Central memory CD8-positive, alpha-beta T cell (primary cell): Measurements from ENCODE around the gene STAT5A.

Experiments used
- ATAC-seq: fragments of 150-1000 bp; cut with Tn5 transposase; replicated peaks from 2 replicates; pipeline ENCODE4 v1.10.0; 2022; ENCODE audit warnings: mild to moderate bottlenecking, moderate FRiP score, moderate number of reproducible peaks; ENCODE audit not compliant: poor library complexity, severe bottlenecking; ENCODE audit errors: extremely low read depth
- DNase-seq, 2 donors: peaks; one replicate each; pipeline ENCODE4 v3.0.0; 2021; ENCODE audit warnings: low spot score in 2 of 2
- H3K27ac Mint-ChIP-seq: one replicate; pipeline ENCODE4 v1.8.0; 2022; ENCODE audit warnings: low read depth, mild to moderate bottlenecking, moderate library complexity, mixed read lengths
- H3K27me3 Mint-ChIP-seq: one replicate; pipeline ENCODE4 v1.8.0; 2022; ENCODE audit warnings: mixed read lengths
- H3K36me3 Mint-ChIP-seq: one replicate; pipeline ENCODE4 v1.8.0; 2022; ENCODE audit warnings: mild to moderate bottlenecking, moderate library complexity, mixed read lengths; ENCODE audit not compliant: insufficient read depth
- H3K4me1 Mint-ChIP-seq: one replicate; pipeline ENCODE4 v1.8.0; 2022; ENCODE audit warnings: mixed read lengths
- H3K4me3 Mint-ChIP-seq: one replicate; pipeline ENCODE4 v1.8.0; 2022; ENCODE audit warnings: mild to moderate bottlenecking, moderate library complexity, mixed read lengths
- H3K9me3 Mint-ChIP-seq: one replicate; pipeline ENCODE4 v1.8.0; 2022; ENCODE audit warnings: mixed read lengths

The STAT5A gene

GRCh38 chr17:42282478-42283080 lies 5.7 kb upstream of the STAT5A start:
- Mint-ChIP-seq H3K4me1 (peaks cover 26% of the 10 kb centered on the region), H3K9me3 (no peaks in the 10 kb centered on the region), H3K36me3 (peaks cover 16% of the 10 kb centered on the region), H3K4me3 (no peak overlapping the region), H3K27me3 (no peaks in the 10 kb centered on the region), H3K27ac (peak overlapping the region; percentile 90)
- ATAC-seq (no peak), DNase-seq (peak in 1 of 2 donors; percentile 8)

DNA sequence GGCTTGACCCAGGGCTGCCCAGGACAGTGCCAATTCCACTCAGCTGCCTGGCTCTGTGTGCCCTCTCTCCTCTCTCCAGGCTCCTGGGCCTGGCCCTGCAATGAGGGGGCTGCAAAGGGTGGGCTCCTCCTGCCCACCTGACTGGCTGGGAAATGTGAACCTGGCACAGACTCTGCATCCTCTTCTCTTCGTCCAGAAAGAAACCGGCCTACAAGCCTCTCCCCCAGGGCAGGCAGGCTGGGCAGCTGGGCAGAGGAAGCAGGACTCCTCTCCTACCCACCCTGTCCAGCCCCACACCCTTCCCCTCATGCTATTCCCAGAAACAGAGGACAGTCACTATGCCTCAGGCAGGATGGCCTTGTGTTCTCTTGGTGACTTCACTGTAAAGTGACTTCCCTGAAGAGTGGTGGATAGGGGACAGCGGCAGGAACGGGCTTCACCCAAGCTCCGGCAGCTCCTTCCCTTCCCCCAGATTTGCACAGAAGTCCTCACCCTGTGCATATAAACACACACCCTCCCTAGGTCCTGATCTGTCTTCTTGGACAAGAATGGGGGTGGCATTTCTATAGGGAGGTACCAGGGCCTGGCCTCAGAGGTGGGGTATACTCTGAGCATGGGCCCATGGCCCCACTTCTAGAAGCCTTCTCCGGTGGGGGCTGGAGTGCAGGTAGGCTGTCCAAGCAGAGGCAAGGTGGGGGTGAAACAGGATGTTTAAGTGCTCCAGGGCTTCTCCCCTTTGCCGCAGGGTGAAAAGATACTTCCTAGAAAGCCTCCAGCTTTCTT lies 4.9 kb upstream of the STAT5A start:
- no peaks in the 10 kb centered on the region for H3K9me3 Mint-ChIP-seq

GRCh38 chr17:42284024-42284369 lies 4.3 kb upstream of the STAT5A start:
- no peaks in the 10 kb centered on the region for H3K9me3 Mint-ChIP-seq
- ATAC-seq = no peak
- H3K4me3 Mint-ChIP-seq = no peak overlapping the region
- no peak overlapping the region for H3K27ac Mint-ChIP-seq
- peaks cover 17% of the 10 kb centered on the region for H3K36me3 Mint-ChIP-seq
- peaks cover 31% of the 10 kb centered on the region for H3K4me1 Mint-ChIP-seq
- H3K27me3 Mint-ChIP-seq = no peaks in the 10 kb centered on the region
- DNase-seq = no peak

More for the DNA sequence above, 4.9 kb upstream of the STAT5A start:
- H3K4me3 Mint-ChIP-seq = no peak overlapping the region
- peaks cover 29% of the 10 kb centered on the region for H3K4me1 Mint-ChIP-seq
- H3K27me3 Mint-ChIP-seq = no peaks in the 10 kb centered on the region
- ATAC-seq (no peak), DNase-seq (no peak)
- peak overlapping the region; percentile 90 for H3K27ac Mint-ChIP-seq
- H3K36me3 Mint-ChIP-seq = peaks cover 16% of the 10 kb centered on the region

GRCh38 chr17:42284566-42284965 lies 3.7 kb upstream of the STAT5A start:
- Mint-ChIP-seq H3K4me3 (no peak overlapping the region), H3K9me3 (no peaks in the 10 kb centered on the region), H3K4me1 (peaks cover 37% of the 10 kb centered on the region), H3K36me3 (peaks cover 21% of the 10 kb centered on the region), H3K27me3 (no peaks in the 10 kb centered on the region), H3K27ac (no peak overlapping the region)
- no peak for ATAC-seq
- no peak for DNase-seq

- DNase-seq = no peak
- Mint-ChIP-seq H3K4me1 (peaks cover 46% of the 10 kb centered on the region), H3K4me3 (peak overlapping the region; percentile 96)
Observed at GRCh38 chr17:42285346-42286050, 2.8 kb upstream of the STAT5A start.

DNA sequence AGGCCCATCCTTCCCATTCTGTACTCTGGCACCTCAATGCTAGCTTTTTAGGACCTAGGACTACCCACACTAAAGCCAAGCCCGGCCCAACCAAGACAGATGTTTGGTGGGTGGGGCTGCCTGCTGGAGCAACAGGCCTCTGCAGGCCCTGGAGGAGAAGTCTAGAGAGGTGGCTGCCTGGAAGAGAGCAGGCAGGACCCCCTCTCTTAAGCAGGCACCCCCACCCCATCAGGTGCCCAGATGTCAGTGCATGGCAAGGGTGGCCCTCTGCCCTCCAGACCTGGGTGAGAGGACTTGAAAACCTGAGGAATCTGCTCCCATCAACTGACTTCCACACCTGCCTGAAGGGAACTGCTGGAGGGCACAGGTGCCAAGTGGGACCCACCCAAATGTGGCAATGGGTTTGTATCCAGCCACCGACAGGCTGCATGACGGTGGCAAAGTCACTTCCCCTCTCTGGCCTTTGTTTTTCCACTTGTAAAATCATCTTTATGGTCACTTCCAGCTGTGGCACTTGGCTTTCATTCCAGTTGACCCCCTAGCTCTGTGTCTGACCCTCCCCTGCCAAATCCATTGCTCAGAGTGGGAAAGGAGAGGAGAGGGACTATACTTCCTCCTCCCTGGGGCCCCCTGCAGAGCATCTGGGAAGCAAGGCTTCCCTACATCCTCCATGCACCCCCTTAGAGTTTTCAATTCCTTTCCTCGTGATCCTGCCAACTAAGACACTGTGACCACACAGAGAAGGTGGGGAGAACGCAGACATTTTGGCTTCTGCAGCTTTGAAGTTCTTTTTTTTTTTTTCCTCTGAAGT lies 1.7 kb upstream of the STAT5A start:
- ATAC-seq = no peak
- Mint-ChIP-seq H3K27ac (peak overlapping the region; percentile 98), H3K36me3 (peaks cover 26% of the 10 kb centered on the region), H3K9me3 (no peaks in the 10 kb centered on the region), H3K27me3 (no peaks in the 10 kb centered on the region), H3K4me3 (peak overlapping the region; percentile 96), H3K4me1 (peaks cover 56% of the 10 kb centered on the region)
- DNase-seq = no peak

More at GRCh38 chr17:42285346-42286050, 2.8 kb upstream of the STAT5A start:
- no peak for ATAC-seq
- Mint-ChIP-seq H3K27me3 (no peaks in the 10 kb centered on the region), H3K27ac (no peak overlapping the region), H3K36me3 (peaks cover 24% of the 10 kb centered on the region), H3K9me3 (no peaks in the 10 kb centered on the region)

DNA sequence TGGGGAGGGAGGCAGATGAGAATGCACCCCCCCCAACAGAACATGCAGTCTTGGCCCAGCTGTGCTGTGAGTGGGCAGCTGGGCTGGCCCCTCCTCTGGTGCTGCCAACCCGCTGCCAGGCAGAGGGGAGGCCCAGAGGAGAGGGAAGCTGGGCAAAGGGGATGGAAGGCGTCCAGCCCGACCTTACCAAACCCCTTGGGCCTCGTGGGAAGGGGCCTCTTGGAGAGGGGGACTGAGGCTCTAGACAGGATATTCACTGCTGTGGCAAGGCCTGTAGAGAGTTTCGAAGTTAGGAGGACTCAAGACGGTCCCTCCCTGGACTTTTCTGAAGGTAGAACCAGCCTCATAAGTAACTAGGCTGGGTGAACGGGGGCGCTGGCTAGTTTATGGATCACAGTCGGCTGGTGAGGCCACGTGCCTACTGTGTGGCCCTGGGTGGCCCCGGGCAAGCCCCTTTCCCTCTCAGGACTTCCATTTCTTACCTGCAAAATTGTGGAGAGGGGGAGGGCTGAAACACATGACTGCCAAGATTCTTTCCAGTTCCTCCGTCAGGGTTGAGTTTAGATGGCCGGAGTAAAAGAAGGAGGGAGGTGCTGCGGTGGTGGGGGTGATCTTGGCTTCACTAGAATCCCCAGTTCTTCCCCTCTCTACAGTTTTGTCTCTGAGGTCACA lies 857 bp upstream of the STAT5A start:
- Mint-ChIP-seq H3K27ac (peak overlapping the region; percentile 98), H3K4me3 (peak overlapping the region; percentile 96), H3K27me3 (no peaks in the 10 kb centered on the region), H3K36me3 (peaks cover 28% of the 10 kb centered on the region), H3K9me3 (no peaks in the 10 kb centered on the region), H3K4me1 (peaks cover 60% of the 10 kb centered on the region)
- DNase-seq = peak in 1 of 2 donors; percentile 42
- ATAC-seq = peak; percentile 25

GRCh38 chr17:42288803-42289610 lies 709 bp downstream of the STAT5A start:
- H3K4me1 Mint-ChIP-seq = peaks cover 61% of the 10 kb centered on the region
- H3K4me3 Mint-ChIP-seq = peak overlapping the region; percentile 96

GRCh38 chr17:42289611-42290181 lies 1.4 kb downstream of the STAT5A start:
- no peak for DNase-seq
- Mint-ChIP-seq H3K27me3 (no peaks in the 10 kb centered on the region), H3K27ac (peak overlapping the region; percentile 98), H3K4me1 (peaks cover 65% of the 10 kb centered on the region), H3K36me3 (peaks cover 42% of the 10 kb centered on the region), H3K4me3 (peak overlapping the region; percentile 96), H3K9me3 (no peaks in the 10 kb centered on the region)
- no peak for ATAC-seq

More at GRCh38 chr17:42288803-42289610, 709 bp downstream of the STAT5A start:
- H3K27me3 Mint-ChIP-seq = no peaks in the 10 kb centered on the region
- H3K27ac Mint-ChIP-seq = peak overlapping the region; percentile 98
- peaks cover 36% of the 10 kb centered on the region for H3K36me3 Mint-ChIP-seq
- peak; percentile 27 for ATAC-seq
- no peaks in the 10 kb centered on the region for H3K9me3 Mint-ChIP-seq
- DNase-seq = peak; percentile 39 to 51

- Mint-ChIP-seq H3K4me3 (peak overlapping the region; percentile 96), H3K27ac (peak overlapping the region; percentile 98), H3K27me3 (no peaks in the 10 kb centered on the region), H3K4me1 (peaks cover 70% of the 10 kb centered on the region), H3K9me3 (no peaks in the 10 kb centered on the region), H3K36me3 (peaks cover 46% of the 10 kb centered on the region)
- no peak for ATAC-seq
- DNase-seq = no peak
Observed at GRCh38 chr17:42290577-42290976, 2.3 kb downstream of the STAT5A start.

DNA sequence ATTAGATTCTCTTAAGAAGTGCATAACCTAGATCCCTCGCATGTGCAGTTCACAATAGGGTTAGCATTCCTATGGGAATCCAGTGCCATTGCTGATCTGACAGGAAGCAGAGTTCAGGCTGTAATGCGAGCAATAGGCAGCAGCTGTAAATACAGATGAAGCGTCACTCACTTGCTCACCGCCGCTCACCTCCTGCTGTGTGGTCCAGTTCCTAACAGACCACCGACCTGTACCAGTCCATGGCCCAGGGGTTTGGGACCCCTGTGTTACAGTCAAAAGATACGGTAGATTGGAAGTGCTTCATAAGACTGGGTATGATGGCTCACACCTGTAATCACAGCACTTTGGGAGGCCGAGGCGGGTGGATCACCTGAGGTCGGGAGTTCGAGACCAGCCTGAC lies 2.8 kb downstream of the STAT5A start:
- DNase-seq = no peak
- no peak for ATAC-seq
- peak overlapping the region; percentile 67 for H3K27ac Mint-ChIP-seq
- H3K27me3 Mint-ChIP-seq = no peaks in the 10 kb centered on the region
- peaks cover 71% of the 10 kb centered on the region for H3K4me1 Mint-ChIP-seq
- no peak overlapping the region for H3K4me3 Mint-ChIP-seq
- peaks cover 49% of the 10 kb centered on the region for H3K36me3 Mint-ChIP-seq
- no peaks in the 10 kb centered on the region for H3K9me3 Mint-ChIP-seq
